Measurements from ENCODE around the gene DOLPP1.

The DOLPP1 gene

GRCh38 chr9:129038109-129038852, 42.6 kb upstream of the DOLPP1 start:
- Histone ChIP-seq H2BK5ac (ENCODE audit: low read depth, low read length, poor library complexity) (no peak overlapping the region), H2AK5ac (ENCODE audit: low read length) (no peak overlapping the region), H2BK12ac (ENCODE audit: low read length) (no peak overlapping the region), H4K8ac (ENCODE audit: low read depth, low read length) (no peak overlapping the region), H4K12ac (ENCODE audit: low read depth, low read length) (no peak overlapping the region), H2BK120ac (ENCODE audit: insufficient read depth, low read length, poor library complexity) (no peak overlapping the region), H3K4ac (ENCODE audit: low read depth, low read length) (peak overlapping the region; percentile 39), H3K27me3 (ENCODE audit: insufficient read depth, low read length) (no peaks in the 10 kb centered on the region), H4K91ac (ENCODE audit: low read depth, low read length) (no peak overlapping the region), H3K14ac (ENCODE audit: low read length) (no peak overlapping the region), H3K9ac (ENCODE audit: low read length) (no peak overlapping the region), H3K4me3 (ENCODE audit: low read depth, low read length) (no peak overlapping the region), H3K9me3 (ENCODE audit: insufficient read depth, low read depth, low read length) (peaks cover 3% of the 10 kb centered on the region), H3K23ac (ENCODE audit: low read length) (no peak overlapping the region), H3K79me2 (ENCODE audit: control insufficient read depth, insufficient read depth, low read length, poor library complexity) (peaks cover 3% of the 10 kb centered on the region), H2AFZ (ENCODE audit: insufficient read depth, low read length, poor library complexity) (no peak overlapping the region), H3K79me1 (ENCODE audit: low read length) (peaks cover 6% of the 10 kb centered on the region), H3K36me3 (ENCODE audit: control insufficient read depth in 1 of 2, insufficient read depth in 2 of 2, low read length in 2 of 2) (peaks cover 17 to 18% of the 10 kb centered on the region in 2 experiments), H3K4me2 (ENCODE audit: low read length) (no peak overlapping the region), H3K18ac (ENCODE audit: low read length) (no peak overlapping the region), H3K27ac (ENCODE audit: low read depth, low read length) (no peak overlapping the region), H3K4me1 (ENCODE audit: control insufficient read depth in 1 of 2, insufficient read depth in 2 of 2, low read length in 2 of 2) (peaks cover 12 to 19% of the 10 kb centered on the region in 2 experiments)
- no CpG with 5 or more reads among the region's 8 CpGs for WGBS (ENCODE audit: extremely low coverage, insufficient coverage, insufficient read length)
- no peak for DNase-seq

- Histone ChIP-seq H4K8ac (ENCODE audit: low read depth, low read length) (no peak overlapping the region), H3K9me3 (ENCODE audit: insufficient read depth, low read depth, low read length) (peaks cover 3% of the 10 kb centered on the region), H3K79me2 (ENCODE audit: control insufficient read depth, insufficient read depth, low read length, poor library complexity) (peaks cover 3% of the 10 kb centered on the region), H3K4me1 (ENCODE audit: control insufficient read depth in 1 of 2, insufficient read depth in 2 of 2, low read length in 2 of 2) (peaks cover 12 to 19% of the 10 kb centered on the region in 2 experiments), H2BK120ac (ENCODE audit: insufficient read depth, low read length, poor library complexity) (no peak overlapping the region), H2AK5ac (ENCODE audit: low read length) (no peak overlapping the region), H3K4me2 (ENCODE audit: low read length) (no peak overlapping the region), H3K14ac (ENCODE audit: low read length) (no peak overlapping the region), H2BK12ac (ENCODE audit: low read length) (no peak overlapping the region), H3K18ac (ENCODE audit: low read length) (peak overlapping the region; percentile 60), H4K12ac (ENCODE audit: low read depth, low read length) (no peak overlapping the region), H3K27ac (ENCODE audit: low read depth, low read length) (no peak overlapping the region), H3K9ac (ENCODE audit: low read length) (no peak overlapping the region), H3K23ac (ENCODE audit: low read length) (no peak overlapping the region), H3K4ac (ENCODE audit: low read depth, low read length) (no peak overlapping the region), H3K79me1 (ENCODE audit: low read length) (peaks cover 6% of the 10 kb centered on the region), H2AFZ (ENCODE audit: insufficient read depth, low read length, poor library complexity) (peak overlapping the region; percentile 15), H3K4me3 (ENCODE audit: low read depth, low read length) (no peak overlapping the region), H4K91ac (ENCODE audit: low read depth, low read length) (no peak overlapping the region), H2BK5ac (ENCODE audit: low read depth, low read length, poor library complexity) (no peak overlapping the region), H3K36me3 (ENCODE audit: control insufficient read depth in 1 of 2, insufficient read depth in 2 of 2, low read length in 2 of 2) (peaks cover 17 to 24% of the 10 kb centered on the region in 2 experiments), H3K27me3 (ENCODE audit: insufficient read depth, low read length) (no peaks in the 10 kb centered on the region)
- WGBS (ENCODE audit: extremely low coverage, insufficient coverage, insufficient read length) = no CpG with 5 or more reads among the region's 12 CpGs
- no peak for DNase-seq
Observed at GRCh38 chr9:129040113-129040643, 40.7 kb upstream of the DOLPP1 start.

- Histone ChIP-seq H3K9ac (ENCODE audit: low read length) (no peak overlapping the region), H2AK5ac (ENCODE audit: low read length) (no peak overlapping the region), H3K4me2 (ENCODE audit: low read length) (no peak overlapping the region), H2BK5ac (ENCODE audit: low read depth, low read length, poor library complexity) (no peak overlapping the region), H3K4ac (ENCODE audit: low read depth, low read length) (no peak overlapping the region), H2BK120ac (ENCODE audit: insufficient read depth, low read length, poor library complexity) (no peak overlapping the region), H3K27me3 (ENCODE audit: insufficient read depth, low read length) (no peaks in the 10 kb centered on the region), H4K91ac (ENCODE audit: low read depth, low read length) (no peak overlapping the region), H3K18ac (ENCODE audit: low read length) (no peak overlapping the region), H3K14ac (ENCODE audit: low read length) (no peak overlapping the region), H3K9me3 (ENCODE audit: insufficient read depth, low read depth, low read length) (peaks cover 3% of the 10 kb centered on the region), H3K4me3 (ENCODE audit: low read depth, low read length) (peak overlapping the region; percentile 28), H3K4me1 (ENCODE audit: control insufficient read depth in 1 of 2, insufficient read depth in 2 of 2, low read length in 2 of 2) (peaks cover 9 to 16% of the 10 kb centered on the region in 2 experiments), H2BK12ac (ENCODE audit: low read length) (no peak overlapping the region), H3K27ac (ENCODE audit: low read depth, low read length) (no peak overlapping the region), H3K23ac (ENCODE audit: low read length) (no peak overlapping the region), H2AFZ (ENCODE audit: insufficient read depth, low read length, poor library complexity) (no peak overlapping the region), H4K12ac (ENCODE audit: low read depth, low read length) (no peak overlapping the region), H3K79me1 (ENCODE audit: low read length) (no peaks in the 10 kb centered on the region), H3K79me2 (ENCODE audit: control insufficient read depth, insufficient read depth, low read length, poor library complexity) (no peaks in the 10 kb centered on the region), H3K36me3 (ENCODE audit: control insufficient read depth in 1 of 2, insufficient read depth in 2 of 2, low read length in 2 of 2) (peaks cover 17 to 28% of the 10 kb centered on the region in 2 experiments), H4K8ac (ENCODE audit: low read depth, low read length) (no peak overlapping the region)
- no peak for DNase-seq
- no CpG with 5 or more reads among the region's 16 CpGs for WGBS (ENCODE audit: extremely low coverage, insufficient coverage, insufficient read length)
Observed at GRCh38 chr9:129042016-129042415, 38.9 kb upstream of the DOLPP1 start.

- Histone ChIP-seq H3K14ac (ENCODE audit: low read length) (no peak overlapping the region), H2BK120ac (ENCODE audit: insufficient read depth, low read length, poor library complexity) (no peak overlapping the region), H3K18ac (ENCODE audit: low read length) (no peak overlapping the region), H3K27me3 (ENCODE audit: insufficient read depth, low read length) (no peaks in the 10 kb centered on the region), H3K4me2 (ENCODE audit: low read length) (no peak overlapping the region), H3K9ac (ENCODE audit: low read length) (no peak overlapping the region), H2AFZ (ENCODE audit: insufficient read depth, low read length, poor library complexity) (no peak overlapping the region), H3K4me3 (ENCODE audit: low read depth, low read length) (no peak overlapping the region), H4K8ac (ENCODE audit: low read depth, low read length) (no peak overlapping the region), H2BK12ac (ENCODE audit: low read length) (no peak overlapping the region), H2BK5ac (ENCODE audit: low read depth, low read length, poor library complexity) (no peak overlapping the region), H4K12ac (ENCODE audit: low read depth, low read length) (no peak overlapping the region), H3K27ac (ENCODE audit: low read depth, low read length) (no peak overlapping the region), H3K79me2 (ENCODE audit: control insufficient read depth, insufficient read depth, low read length, poor library complexity) (no peaks in the 10 kb centered on the region), H3K79me1 (ENCODE audit: low read length) (no peaks in the 10 kb centered on the region), H3K9me3 (ENCODE audit: insufficient read depth, low read depth, low read length) (no peaks in the 10 kb centered on the region), H3K36me3 (ENCODE audit: control insufficient read depth in 1 of 2, insufficient read depth in 2 of 2, low read length in 2 of 2) (peaks cover 30 to 36% of the 10 kb centered on the region in 2 experiments), H3K4me1 (ENCODE audit: control insufficient read depth in 1 of 2, insufficient read depth in 2 of 2, low read length in 2 of 2) (no peaks in the 10 kb centered on the region), H2AK5ac (ENCODE audit: low read length) (no peak overlapping the region), H3K4ac (ENCODE audit: low read depth, low read length) (no peak overlapping the region), H4K91ac (ENCODE audit: low read depth, low read length) (no peak overlapping the region), H3K23ac (ENCODE audit: low read length) (no peak overlapping the region)
- WGBS (ENCODE audit: extremely low coverage, insufficient coverage, insufficient read length) = no CpG with 5 or more reads among the region's 8 CpGs
- DNase-seq = peak; percentile 24 to 53
Observed at GRCh38 chr9:129052592-129052991, 28.3 kb upstream of the DOLPP1 start.
